Keratinocyte (primary cell): Measurements from ENCODE around the gene SLC9A4. TPM values are rescaled to one million over a fixed set of nuclear protein-coding genes. Genes with fewer than 3 reads are reported as not detected.

Experiments
- DNase-seq: peaks from one replicate; pipeline ENCODE4 v3.0.0-alpha.2; 2011; ENCODE audit warnings: low read depth, missing footprints, low spot score
- FAIRE-seq: peaks from 2 replicates; lab custom pipeline; 2011; peaks lifted over from hg19 to GRCh38; lab: Jason Lieb, UNC
- H2AFZ ChIP-seq: 2 replicates; pipeline ENCODE4 v1.6.0; 2012; ENCODE audit warnings: low read length, control low read depth, inconsistent platforms; ENCODE audit not compliant: control insufficient read depth
- H3K27ac ChIP-seq: 2 replicates; pipeline ENCODE4 v1.5.1; 2011; ENCODE audit warnings: low read length; ENCODE audit not compliant: control insufficient read depth, insufficient read depth
- H3K27me3 ChIP-seq: 3 replicates; pipeline ENCODE4 v1.6.0; 2011; ENCODE audit warnings: low read length; ENCODE audit not compliant: control insufficient read depth, insufficient read depth; ENCODE audit errors: extremely low read depth
- H3K36me3 ChIP-seq, 2 experiments: 2 replicates in 1 of 2; 3 replicates in 1 of 2; pipeline ENCODE4 v1.5.1; 2011; ENCODE audit warnings: low read length in 2 of 2, mild to moderate bottlenecking in 1 of 2; ENCODE audit not compliant: control insufficient read depth in 2 of 2, insufficient read depth in 2 of 2; ENCODE audit errors: extremely low read depth in 1 of 2
- H3K4me1 ChIP-seq: 3 replicates; pipeline ENCODE4 v1.5.1; 2011; ENCODE audit warnings: low read length; ENCODE audit not compliant: control insufficient read depth, insufficient read depth; ENCODE audit errors: extremely low read depth
- H3K4me2 ChIP-seq: 3 replicates; pipeline ENCODE4 v1.6.0; 2011; ENCODE audit warnings: low read depth, low read length; ENCODE audit not compliant: control insufficient read depth, insufficient read depth; ENCODE audit errors: extremely low read depth
- H3K4me3 ChIP-seq, 3 experiments: fragments of 200-600 bp in 1 of 3; sonication (generic) in 1 of 3; 2 replicates in 2 of 3; 3 replicates in 1 of 3; pipeline ENCODE4 v1.5.1; 2011 to 2016; ENCODE audit warnings: low read length in 3 of 3, mild to moderate bottlenecking in 3 of 3, control low read depth in 2 of 3, inconsistent platforms in 1 of 3, low read depth in 1 of 3, mixed read lengths in 1 of 3, mixed run types in 1 of 3, moderate library complexity in 1 of 3; ENCODE audit not compliant: control insufficient read depth in 2 of 3, insufficient read depth in 2 of 3; ENCODE audit errors: extremely low read depth in 1 of 3
- H3K79me2 ChIP-seq: 2 replicates; pipeline ENCODE4 v1.6.0; 2012; ENCODE audit warnings: low read length; ENCODE audit not compliant: control insufficient read depth, insufficient read depth
- H3K9ac ChIP-seq: 3 replicates; pipeline ENCODE4 v1.6.0; 2011; ENCODE audit warnings: low read length; ENCODE audit not compliant: control insufficient read depth, insufficient read depth; ENCODE audit errors: extremely low read depth
- H3K9me1 ChIP-seq: 3 replicates; pipeline ENCODE4 v1.6.0; 2011; ENCODE audit warnings: low read length; ENCODE audit not compliant: control insufficient read depth, insufficient read depth; ENCODE audit errors: extremely low read depth
- H3K9me3 ChIP-seq: 2 replicates; pipeline ENCODE4 v1.5.1; 2012; ENCODE audit warnings: low read depth, low read length; ENCODE audit not compliant: control insufficient read depth
- H4K20me1 ChIP-seq: 3 replicates; pipeline ENCODE4 v1.6.0; 2011; ENCODE audit warnings: low read length; ENCODE audit not compliant: control insufficient read depth, insufficient read depth; ENCODE audit errors: extremely low read depth
- EZH2 ChIP-seq: IDR thresholded peaks from one replicate; pipeline ENCODE4 v1.6.1; 2012; ENCODE audit warnings: inconsistent platforms, mild to moderate bottlenecking, low read length, moderate library complexity
- dilution Hi-C: fragments of 300-500 bp; cut with MboI; formaldehyde crosslinking; loops from one replicate; pipeline ENCODE4 v1.7.0; 2020; ENCODE audit warnings: low sequenced_read_pairs; ENCODE audit not compliant: extremely low pct_ligation_motif_present
- polyA plus RNA-seq, 5 experiments: library from polyadenylated mRNA; depleted of rRNA in 3 of 5; stranded (reverse) in 3 of 5; stranded (forward) in 1 of 5; unstranded in 1 of 5; fragments of >200 nt; gene quantifications; 1 replicate in 1 of 5; 2 replicates in 3 of 5; 3 replicates in 1 of 5; pipeline versions ENCODE4 v1.2.1 to v1.2.3, GENCODE V29; 2011 to 2012; ENCODE audit warnings: missing spikeins in 2 of 5, low read depth in 1 of 5, low replicate concordance in 1 of 5
- TF ChIP-seq, protein P1 (sequence below), 3 experiments: IDR thresholded peaks in 1 of 3; conservative IDR thresholded peaks in 1 of 3; optimal IDR thresholded peaks in 1 of 3; 2 replicates in 2 of 3; 3 replicates in 1 of 3; pipeline versions ENCODE3 to v1.5.1; 2011; ENCODE audit warnings: low read length in 3 of 3, mild to moderate bottlenecking in 3 of 3, moderate library complexity in 2 of 3, control low read depth in 1 of 3, inconsistent platforms in 1 of 3; ENCODE audit not compliant: insufficient read depth in 2 of 3; ENCODE audit errors: extremely low read depth in 1 of 3

SLC9A4 gene
- polyA plus RNA-seq, 1 donor (not counting 4 experiments of a cell fraction or from before 2014, with no cell fraction given), result not detected

DNA sequence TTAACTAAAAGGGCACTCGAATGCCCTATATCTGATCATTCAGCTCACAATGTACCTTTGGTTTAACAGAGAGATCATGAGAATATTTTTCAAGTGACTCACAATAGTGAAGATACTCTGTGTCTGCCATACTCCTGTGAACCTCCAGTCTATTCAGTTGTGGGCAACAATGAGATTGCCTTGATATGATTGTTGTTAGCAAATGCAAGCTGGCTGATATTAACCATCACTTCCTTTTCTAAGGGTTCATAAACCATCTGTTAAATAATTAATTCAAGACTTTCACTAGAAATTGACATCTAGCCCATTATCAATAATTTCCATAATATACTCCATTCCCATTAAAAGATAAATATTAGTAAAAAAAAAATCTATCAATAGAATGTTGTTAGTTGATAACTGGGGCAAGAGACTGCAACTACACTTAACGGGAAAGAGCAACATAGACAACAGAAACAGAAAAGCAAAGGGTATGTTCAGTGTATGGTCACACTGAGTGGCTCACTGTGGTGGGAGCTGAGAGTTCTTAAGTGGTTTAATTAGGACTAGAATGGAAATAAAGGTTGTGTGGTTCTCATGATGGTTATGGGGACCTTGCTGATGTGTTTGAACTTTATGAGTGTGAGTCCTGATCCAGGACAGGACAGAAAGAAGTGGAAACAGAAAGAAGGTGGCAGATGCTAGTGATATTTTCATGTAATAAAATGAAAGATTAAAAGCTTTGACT, 38.2 kb upstream of the SLC9A4 start:
- FAIRE-seq (no peak), DNase-seq (no peak)
- Histone ChIP-seq H3K9ac (no peak overlapping the region), H4K20me1 (no peaks in the 10 kb centered on the region), H3K27ac (no peak overlapping the region), H3K27me3 (no peaks in the 10 kb centered on the region), H3K4me3 (no peak overlapping the region), H3K9me3 (no peaks in the 10 kb centered on the region), H3K79me2 (no peaks in the 10 kb centered on the region), H2AFZ (no peak overlapping the region), H3K4me2 (no peak overlapping the region), H3K9me1 (no peaks in the 10 kb centered on the region), H3K4me1 (no peaks in the 10 kb centered on the region), H3K36me3 (no peaks in the 10 kb centered on the region)
- dilution Hi-C loops, result no loop called here
- TF ChIP-seq, protein P1, sequence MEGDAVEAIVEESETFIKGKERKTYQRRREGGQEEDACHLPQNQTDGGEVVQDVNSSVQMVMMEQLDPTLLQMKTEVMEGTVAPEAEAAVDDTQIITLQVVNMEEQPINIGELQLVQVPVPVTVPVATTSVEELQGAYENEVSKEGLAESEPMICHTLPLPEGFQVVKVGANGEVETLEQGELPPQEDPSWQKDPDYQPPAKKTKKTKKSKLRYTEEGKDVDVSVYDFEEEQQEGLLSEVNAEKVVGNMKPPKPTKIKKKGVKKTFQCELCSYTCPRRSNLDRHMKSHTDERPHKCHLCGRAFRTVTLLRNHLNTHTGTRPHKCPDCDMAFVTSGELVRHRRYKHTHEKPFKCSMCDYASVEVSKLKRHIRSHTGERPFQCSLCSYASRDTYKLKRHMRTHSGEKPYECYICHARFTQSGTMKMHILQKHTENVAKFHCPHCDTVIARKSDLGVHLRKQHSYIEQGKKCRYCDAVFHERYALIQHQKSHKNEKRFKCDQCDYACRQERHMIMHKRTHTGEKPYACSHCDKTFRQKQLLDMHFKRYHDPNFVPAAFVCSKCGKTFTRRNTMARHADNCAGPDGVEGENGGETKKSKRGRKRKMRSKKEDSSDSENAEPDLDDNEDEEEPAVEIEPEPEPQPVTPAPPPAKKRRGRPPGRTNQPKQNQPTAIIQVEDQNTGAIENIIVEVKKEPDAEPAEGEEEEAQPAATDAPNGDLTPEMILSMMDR (optimal IDR thresholded peaks at IDR 0.05 in 1 of 3, IDR thresholded peaks at IDR 0.05 in 1 of 3, conservative IDR thresholded peaks at IDR 0.05 in 1 of 3; ENCODE audit: extremely low read depth in 1 of 3, insufficient read depth in 2 of 3, low read length in 3 of 3), result no peak
- TF ChIP-seq EZH2, result no peak

DNA sequence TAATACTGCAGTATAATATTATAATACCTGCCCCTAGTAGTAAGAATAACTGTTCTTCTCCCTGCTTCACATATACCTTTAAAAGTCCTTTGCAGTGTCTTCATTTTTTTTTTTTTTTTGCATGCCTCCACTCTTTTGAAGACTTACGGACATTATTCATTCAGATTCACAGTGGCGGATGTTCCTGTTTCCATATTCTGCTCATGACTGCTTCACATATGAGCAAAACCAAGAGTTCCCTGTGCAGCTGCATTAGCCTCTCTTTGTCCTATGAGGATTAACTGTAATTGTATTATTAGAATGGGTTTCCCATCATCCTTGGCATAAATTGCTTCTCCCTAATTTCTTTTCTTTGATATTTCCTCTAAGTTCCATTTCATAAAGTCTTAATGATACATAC, 37.3 kb upstream of the SLC9A4 start:
- H3K4me3 ChIP-seq, result no peak overlapping the region
- FAIRE-seq (no peak), DNase-seq (no peak)
- H3K9ac ChIP-seq, result no peak overlapping the region
- no peak for TF ChIP-seq EZH2
- TF ChIP-seq, protein P1 (optimal IDR thresholded peaks at IDR 0.05 in 1 of 3, IDR thresholded peaks at IDR 0.05 in 1 of 3, conservative IDR thresholded peaks at IDR 0.05 in 1 of 3; ENCODE audit: extremely low read depth in 1 of 3, insufficient read depth in 2 of 3, low read length in 3 of 3), result no peak
- no peaks in the 10 kb centered on the region for H3K4me1 ChIP-seq
- H3K79me2 ChIP-seq, result no peaks in the 10 kb centered on the region
- H3K27me3 ChIP-seq, result no peaks in the 10 kb centered on the region
- no peak overlapping the region for H2AFZ ChIP-seq
- no peaks in the 10 kb centered on the region for H4K20me1 ChIP-seq
- H3K9me3 ChIP-seq, result no peaks in the 10 kb centered on the region
- H3K27ac ChIP-seq, result no peak overlapping the region
- no peak overlapping the region for H3K4me2 ChIP-seq
- H3K9me1 ChIP-seq, result no peaks in the 10 kb centered on the region
- dilution Hi-C loops, result no loop called here
- H3K36me3 ChIP-seq, result no peaks in the 10 kb centered on the region
